Fibroblast of skin of left biceps (primary cell): ENCODE data around the gene MUC7.
"Not testable (repeated sequence)": the region's sequence is repeated elsewhere in the genome, so short reads cannot be mapped to it uniquely, and the experiment has no call there.

Source experiments
- DNase-seq, 2 experiments: peaks; one replicate each; pipeline ENCODE4 v3.0.0-alpha.2; 2013; ENCODE audit warnings: low read depth in 2 of 2

The MUC7 gene

DNA sequence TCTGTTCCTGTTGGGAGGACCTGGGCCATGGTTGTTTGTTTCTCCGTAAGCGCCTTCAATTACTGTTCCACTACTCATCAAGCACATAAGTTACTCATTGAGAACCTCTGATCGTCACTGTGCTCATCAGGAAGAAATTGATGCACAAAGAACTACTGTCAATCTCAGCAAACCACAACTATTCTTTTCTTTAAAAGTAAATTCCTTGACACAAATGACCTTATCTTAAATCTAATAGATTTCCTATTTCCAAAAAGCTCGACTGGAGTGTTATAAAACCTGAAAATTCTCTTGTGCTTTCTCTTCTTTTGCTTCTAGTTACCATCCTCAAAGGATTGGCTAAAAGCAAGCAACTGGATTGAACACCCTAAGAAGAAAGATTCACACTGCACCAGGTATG, at the start of gene MUC7:
TSS of gene MUC7 (plus strand) at position 301 of the 400 bp plus-strand sequence. CDS start 1,825 bp downstream, outside the sequence.
- DNase-seq: no peak

DNA sequence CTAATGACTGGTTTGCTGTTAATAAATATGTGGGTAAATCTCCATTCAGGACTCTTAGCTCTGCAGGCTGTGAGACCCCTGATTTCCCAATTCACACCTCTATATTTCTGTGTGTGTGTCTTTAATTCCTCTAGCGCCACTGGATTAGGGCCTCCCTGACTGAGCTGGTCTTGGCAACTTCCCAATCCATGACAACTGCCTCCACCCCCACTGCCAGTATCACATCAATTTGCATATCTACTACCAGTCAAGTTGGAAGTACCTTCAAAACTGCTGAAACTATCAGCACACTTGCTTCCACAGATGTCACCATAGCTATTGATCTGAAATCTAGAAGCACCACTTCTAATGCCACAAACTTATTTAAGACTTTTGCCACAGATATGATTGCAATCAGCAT, 46.7 kb upstream of the MUC7 start:
- no peak for DNase-seq

DNA sequence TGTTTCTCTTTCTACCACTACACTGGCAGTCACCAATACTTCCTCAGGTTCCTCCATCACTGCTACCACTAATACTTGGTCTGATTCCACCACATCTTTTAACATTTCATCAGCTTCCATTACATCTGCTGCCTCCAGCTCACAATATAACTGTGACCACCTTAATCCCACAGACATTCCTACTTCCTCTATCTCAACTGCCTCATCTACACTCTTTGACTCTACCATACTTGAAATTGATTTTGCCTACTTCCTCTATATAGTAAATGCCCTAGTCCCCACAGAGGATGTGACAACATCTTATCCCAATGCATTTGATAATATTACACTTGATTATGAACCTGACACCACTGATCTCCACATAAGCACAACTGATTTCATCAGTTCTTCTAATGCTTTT, 45.2 kb upstream of the MUC7 start:
- DNase-seq: no peak

DNA sequence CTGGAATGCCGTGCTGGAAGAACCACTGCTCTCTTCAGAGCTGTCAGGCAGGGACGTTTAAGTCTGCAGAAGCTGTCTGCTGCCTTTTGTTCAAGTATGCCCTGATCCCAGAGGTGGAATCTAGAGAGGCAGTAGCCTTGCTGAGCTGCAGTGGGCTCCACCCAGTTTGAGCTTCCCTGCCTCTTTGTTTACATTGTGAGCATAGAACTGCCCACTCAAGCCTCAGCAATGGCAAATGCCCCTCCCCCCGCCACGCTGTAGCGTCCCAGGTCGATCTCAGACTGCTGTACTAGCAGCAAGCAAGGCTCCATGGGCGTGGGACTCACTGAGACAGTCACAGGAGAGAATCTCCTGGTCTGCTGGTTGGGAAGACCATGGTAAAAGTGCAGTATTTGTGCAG, 34.8 kb upstream of the MUC7 start:
- no peak for DNase-seq

DNA sequence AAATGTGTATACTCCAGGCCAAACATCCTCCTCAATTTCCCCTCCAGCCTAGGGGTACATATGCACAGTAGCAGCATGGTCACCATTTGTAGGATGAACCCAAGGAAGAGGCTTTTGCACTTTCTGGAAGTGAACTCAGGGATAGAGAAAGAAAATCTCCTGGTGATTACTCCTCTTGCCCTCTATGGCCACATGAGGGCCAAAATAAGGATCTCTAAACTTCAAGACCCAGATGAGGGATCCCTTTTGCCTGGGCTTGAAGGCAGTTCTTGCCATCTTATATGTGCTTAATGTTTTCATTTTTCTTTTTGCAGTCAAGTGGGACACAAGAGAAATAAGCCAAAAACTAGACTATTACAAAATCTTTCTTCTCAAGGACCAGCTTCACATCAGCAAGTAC, 29.5 kb upstream of the MUC7 start:
- no peak for DNase-seq

DNA sequence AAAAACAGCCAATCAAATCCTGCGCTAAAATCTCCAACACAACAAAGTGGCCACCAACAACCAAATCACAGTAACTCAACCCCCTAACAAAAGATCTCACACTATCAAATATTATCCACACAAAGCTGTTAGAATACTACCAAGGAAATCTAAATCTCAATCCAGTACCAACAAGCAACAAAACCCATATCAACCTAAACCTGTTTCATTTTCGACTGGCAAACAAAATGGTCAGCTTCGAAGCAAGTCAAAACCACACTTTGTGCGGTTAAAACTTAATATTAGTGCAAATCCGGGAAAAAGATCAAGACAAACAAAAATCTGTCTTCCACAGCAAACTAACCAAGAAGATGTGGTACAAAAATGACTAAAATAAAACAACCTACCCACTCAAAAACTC, 28.7 kb upstream of the MUC7 start:
- DNase-seq: no peak

DNA sequence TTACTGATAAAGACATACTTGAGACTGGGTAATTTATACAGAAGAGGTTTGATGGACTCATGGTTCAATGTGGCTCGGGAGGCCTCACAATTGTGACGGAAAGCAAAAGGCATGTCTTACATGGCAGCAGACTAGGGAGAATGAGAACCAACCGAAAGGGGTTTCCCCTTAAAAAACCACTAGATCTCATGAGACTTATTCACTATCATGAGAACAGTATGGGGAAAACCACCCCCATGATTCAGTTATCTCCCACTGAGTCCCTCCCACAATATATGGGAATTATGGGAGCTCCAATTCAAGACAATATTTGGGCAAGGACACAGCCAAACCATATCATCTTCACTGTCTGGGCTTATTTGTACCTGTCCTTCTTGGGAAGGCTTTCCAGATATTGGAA, 22.8 kb upstream of the MUC7 start:
- no peak for DNase-seq

DNA sequence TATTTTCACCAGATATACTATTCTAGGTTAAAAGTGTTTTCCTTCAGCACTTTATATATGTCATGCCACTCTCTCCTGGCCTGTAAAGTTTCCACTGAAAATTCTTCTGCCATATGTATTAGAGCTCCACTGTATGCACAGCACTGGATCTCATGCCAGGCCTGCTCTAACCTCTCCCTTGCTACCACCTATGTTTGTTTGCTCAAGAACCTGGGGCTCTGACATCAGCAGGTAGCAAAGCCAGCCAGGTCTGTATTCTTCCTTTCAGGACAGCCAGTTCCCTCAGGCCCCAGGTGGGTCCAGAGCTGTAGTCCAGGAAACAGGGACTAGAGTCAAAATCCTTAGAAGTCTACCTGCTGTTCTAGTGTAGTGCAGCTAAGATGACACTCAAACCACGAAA, 19.1 kb upstream of the MUC7 start:
- DNase-seq: no peak

DNA sequence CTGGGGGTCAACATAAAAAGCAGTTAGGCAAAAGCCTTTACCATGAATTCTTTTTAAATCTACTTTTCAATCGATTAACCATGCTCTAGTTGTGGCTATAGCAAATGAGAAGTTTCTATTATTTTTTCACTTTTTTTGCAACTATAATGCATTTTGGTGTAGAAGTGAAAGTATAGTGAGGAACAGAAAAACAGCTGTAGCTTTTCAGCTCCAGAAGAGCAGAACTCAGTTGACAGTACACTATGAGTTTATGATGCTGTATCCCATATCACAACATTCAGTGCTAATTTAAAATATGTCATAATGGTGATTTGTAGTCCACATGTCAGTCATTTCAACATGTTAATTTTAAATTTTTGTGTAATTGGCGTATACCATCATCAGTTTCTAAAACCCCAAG, 8.7 kb upstream of the MUC7 start:
- DNase-seq: no peak

DNA sequence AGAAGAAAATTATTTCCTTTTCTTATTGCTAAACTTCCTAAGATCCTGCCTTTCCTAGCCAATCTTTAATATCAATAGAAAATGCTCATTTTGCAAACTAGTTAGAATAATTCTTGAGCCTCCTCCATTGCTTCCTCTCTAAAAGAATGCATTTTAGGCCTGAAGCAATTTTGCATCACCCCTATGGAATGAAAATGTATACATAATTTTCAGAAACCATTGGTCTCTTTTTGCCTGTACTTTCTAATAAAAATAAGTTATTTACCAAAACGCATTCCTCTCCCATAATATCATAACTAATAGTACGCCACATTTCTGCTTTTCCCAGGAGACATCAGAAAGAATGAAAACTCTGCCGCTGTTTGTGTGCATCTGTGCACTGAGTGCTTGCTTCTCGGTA, 1.7 kb downstream of the MUC7 start:
- DNase-seq: no peak

DNA sequence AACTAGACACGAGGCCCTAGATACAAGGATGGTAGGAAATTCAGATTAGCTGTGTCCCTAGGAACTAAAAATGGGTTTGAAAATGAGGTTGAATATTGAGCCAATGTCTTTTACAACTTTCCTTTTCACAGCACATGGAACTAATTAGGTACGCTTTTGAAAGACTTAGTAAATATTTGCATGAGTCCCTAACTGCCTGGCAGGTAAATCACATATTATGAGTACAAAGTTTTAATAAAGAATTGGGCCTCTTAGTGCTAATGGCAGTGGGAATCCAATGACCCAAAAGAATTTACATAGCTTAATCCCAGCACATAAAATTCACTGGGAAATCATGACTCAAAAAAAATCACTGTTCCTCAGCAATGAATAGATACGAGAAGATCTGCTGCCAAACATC, 16.8 kb downstream of the MUC7 start:
- no peak for DNase-seq

DNA sequence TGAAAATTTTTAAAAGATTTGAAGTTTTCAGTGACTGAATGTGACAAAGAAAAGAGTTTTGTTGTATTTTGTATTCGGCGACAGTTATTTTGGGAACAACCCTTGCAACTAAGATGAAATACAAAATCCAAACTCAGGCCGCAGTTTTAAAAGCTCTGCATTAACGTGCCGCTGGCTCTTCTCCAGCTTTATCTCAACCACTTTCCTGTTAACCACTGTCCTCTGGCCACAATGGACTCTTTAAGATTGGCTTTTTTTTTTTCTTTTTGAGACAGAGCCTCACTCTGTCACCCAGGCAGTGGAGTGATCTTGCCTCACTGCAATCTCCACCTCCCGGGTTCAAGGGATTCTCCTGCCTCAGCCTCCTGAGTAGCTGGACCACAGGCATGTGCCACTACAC, 24.2 kb downstream of the MUC7 start:
- no peak for DNase-seq

DNA sequence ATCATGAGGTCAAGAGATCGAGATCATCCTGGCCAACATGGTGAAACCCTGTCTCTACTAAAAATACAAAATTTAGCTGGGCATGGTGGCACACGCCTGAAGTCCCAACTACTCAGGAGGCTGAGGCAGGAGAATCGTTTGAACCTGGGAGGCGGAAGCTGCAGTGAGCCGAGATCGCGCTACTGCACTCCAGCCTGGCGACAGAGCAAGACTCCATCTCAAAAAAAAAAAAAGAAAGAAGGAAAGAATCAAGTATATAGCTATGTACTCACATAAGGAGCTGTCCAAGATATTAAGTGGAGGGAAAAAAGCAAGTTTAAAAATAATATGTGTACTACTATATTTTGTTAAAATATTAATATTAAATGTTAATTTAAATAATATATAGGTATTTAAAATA, 29.8 kb downstream of the MUC7 start:
- DNase-seq: not testable (repeated sequence)

DNA sequence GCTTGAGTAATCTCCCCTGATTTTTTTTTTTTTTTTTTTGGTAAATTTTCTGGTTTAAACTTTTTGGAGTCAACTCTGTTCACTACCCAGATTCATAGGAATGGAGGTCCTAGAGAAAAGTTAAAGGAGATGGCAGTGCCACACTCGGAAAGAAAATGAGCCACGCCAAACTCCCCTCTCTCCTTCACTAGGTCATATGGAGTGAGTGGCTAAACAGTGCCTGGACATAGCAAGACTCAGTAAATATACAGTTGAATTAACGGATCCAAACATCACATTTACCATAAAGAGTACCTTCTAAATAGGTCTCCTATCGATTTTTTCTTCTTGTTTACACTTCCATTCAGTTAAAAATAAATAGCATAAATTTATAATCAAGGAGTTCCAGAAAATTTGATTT, 32.7 kb downstream of the MUC7 start:
- no peak for DNase-seq

DNA sequence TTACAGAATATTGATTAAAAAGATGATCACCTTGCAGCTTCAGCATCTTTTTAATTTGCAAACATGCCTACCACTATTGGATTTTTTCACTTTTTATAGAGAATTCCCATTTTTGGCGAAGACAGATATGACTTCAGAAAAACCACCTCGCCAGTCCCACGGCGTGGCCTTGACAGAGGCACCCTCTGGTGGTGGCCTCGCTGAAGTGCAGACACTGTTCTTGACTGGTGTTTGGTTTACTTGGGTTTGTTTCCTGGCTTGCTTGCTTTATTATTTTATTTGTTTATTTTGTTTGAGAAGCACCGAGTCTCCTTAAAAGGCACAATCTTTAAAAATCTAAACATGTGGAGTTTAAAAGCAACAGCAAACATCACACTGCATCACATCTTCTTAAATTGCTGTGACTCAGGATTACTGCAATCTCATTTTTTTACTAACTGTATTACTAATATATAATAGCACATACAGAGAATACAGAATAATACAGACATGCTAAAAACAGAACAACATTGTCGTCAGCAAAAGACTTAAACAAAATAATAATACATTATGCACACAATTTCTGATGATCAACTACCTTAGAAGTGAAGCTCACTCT, 33.3 kb downstream of the MUC7 start:
- DNase-seq: no peak

DNA sequence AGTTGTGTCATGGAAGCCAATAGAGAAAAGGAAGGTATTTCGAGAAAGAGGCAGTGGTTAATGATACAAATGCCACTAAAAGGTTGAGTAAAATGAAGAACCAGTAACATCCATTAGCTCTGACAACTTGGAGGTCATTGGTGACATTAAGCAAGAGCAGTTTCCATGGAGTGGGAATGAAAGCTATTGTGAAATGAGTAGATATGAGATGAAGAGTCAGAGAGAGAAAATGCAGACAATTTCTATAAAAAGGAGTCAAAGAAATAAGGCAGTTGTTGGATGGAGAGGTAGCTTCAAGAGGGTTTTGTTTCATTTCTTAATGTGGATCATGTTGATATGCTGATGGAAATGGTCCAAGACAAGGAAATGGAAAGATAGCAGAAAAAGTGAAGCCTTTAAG, 36.8 kb downstream of the MUC7 start:
- no peak for DNase-seq

DNA sequence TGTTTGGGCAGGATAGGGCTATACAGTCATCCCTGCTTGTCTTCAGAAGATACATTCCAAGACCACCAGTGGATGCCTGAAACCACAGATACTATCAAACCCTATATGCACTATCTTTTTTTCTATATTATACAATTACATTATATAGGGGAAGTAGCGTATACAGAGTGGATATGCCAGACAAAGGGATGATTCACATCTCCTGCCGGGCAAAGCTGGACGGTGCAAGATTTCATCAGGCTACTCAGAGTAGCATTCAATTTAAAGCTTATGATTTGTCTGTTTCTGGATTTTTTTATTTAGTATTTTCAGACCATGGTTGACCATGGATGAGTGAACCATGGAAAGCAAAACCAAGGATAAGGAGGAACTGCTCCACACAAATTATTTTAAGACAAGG, 39.4 kb downstream of the MUC7 start:
- no peak for DNase-seq

DNA sequence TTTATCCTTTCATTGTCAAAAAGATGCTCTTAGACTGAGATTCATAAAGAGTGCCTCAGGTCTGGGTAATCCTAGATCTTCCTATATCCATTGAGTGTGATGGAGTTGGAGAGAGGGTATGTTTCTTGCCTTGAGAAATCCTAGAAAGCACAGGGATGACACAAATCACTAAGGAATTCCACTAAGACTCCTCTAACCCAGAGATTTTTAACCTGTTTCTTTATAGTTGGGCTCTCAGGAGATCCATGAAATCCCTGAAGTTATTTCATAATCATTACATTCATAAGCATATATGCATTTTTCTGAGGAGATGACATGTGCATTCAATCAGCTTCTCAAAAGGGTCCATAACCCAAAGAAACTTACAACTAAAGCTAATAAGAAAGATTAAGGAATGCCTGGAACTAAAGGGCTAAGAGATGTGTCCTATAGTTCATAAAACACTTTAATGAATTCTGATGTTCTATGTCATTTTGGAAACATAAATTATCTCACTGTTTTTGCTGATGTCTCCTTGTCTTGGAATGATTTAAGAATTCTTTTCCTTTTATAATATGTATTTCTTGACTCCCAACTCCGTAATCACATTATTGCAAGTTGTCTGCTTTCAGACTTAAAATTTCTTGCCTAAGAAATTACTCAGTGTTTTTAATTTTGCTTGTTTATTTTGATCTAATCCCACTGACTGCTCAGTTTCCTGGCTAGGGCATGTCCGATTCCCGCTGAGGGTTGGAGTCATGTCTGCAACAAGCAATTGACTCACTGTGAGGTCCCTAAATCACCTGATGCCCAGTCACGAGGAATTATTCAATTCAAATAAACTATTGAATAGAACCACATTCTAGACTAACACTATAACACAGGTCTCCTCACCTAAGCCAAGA, 43.6 kb downstream of the MUC7 start:
- DNase-seq: no peak

DNA sequence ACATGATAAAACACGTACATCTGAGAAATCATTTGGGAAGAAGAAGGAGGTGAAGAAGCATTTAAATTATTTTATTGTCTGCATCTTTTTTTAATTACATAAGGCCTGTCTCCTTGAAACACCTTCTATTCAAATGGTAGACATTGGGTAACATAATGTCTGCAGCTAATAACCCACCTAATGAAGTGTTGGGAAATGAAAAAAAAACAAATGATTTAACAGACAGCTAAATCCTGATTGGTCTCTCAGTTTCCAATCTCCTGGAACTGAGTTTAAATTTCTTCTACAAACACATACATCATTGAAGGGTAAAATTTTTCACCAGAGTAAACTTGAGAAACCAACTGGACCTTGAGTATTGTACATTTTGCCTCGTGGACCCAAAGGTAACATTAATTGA, 46.3 kb downstream of the MUC7 start, which contains the start of gene AMTN:
TSS of gene AMTN (plus strand) at position 301 of the 400 bp plus-strand sequence. CDS start 209 bp downstream, outside the sequence.
- DNase-seq: no peak

DNA sequence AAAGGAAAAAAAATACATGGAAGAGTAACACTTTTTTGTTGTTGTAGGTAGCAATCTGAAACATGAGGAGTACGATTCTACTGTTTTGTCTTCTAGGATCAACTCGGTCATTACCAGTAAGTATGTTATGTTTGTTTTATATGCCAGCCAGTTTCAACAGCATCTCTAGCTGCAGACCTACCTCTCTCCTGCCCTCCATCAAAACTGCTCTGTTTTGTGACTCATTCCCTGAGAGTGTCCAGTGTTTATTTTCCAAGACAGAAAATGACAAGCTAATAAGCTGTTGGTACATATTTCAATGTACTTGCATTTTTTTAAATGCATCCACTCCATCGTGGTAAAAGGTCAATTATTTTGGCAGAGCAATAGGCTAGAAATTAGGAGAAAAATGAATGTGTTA, 46.7 kb downstream of the MUC7 start:
- DNase-seq: no peak

DNA sequence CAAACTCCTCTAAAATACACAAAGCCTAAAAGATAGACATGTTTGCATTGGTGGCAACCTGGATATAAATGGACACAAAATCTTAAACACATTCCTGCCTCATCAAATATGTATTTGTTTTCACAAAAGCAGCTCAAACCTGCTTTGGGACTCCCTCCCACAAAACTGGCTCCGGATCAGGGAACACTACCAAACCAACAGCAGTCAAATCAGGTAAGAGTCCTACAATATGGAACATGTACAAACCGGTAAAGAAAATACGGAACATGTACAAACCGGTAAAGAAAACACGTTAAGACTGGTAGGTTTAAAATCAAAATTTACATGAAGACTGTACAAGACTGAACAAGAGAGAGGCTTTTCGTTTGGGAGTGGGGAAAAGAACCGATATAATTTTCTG, 50.6 kb downstream of the MUC7 start:
- DNase-seq: no peak

DNA sequence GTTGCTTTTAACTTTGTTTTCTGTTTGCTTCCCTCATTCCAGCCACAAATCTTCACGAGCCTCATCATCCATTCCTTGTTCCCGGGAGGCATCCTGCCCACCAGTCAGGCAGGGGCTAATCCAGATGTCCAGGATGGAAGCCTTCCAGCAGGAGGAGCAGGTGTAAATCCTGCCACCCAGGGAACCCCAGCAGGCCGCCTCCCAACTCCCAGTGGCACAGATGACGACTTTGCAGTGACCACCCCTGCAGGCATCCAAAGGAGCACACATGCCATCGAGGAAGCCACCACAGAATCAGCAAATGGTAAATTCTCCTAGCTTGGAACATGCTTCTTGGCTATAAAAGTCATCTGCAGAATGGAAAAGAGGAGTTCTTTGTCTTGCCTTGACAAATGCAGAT, 59.0 kb downstream of the MUC7 start:
- DNase-seq: no peak

DNA sequence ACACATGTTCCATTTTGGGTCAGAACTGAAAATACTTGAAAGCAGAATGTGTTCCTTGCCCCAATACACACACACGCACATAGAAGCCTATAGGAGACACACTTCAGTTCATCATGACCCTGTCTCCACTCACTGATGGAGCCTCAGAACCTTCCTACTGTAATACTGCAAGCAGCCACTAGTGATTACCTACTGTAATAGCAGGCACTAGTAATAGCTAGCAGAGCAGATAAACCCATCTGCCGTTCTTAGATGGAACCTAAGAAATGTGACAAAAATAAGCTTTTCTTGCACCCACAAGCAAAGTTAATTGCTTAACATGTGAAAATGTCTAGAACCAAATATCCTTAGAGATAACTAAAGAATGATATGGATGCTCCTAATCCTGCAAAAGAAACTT, 60.0 kb downstream of the MUC7 start:
- DNase-seq: no peak
